Calu3 (cell line): ENCODE data around the gene GPSM3. TPM values are rescaled to one million over a fixed set of nuclear protein-coding genes. Genes with fewer than 3 reads are reported as not detected.
"Not testable (repeated sequence)": the region's sequence is repeated elsewhere in the genome, so short reads cannot be mapped to it uniquely, and the experiment has no call there.

Experiments
- BruUV-seq: library from RNA; stranded (reverse); fragments of 400-500 nt; replicated peaks from 2 replicates; lab custom pipeline; 2021; lab: Mats Ljungman, UMichigan
- CTCF ChIA-PET: fragments of 300-600 bp; sonication (Branson Sonifier 250); formaldehyde crosslinking; loops from one replicate; lab custom pipeline; 2022; ENCODE audit warnings: antibody characterized with exemption; lab: Charles Lee
- DNase-seq: peaks from one replicate; pipeline ENCODE4 v3.0.0; 2022
- H3K27ac Mint-ChIP-seq: one replicate; pipeline ENCODE4 v1.8.0; 2022; ENCODE audit warnings: mixed read lengths; ENCODE audit not compliant: unreplicated experiment
- H3K27me3 Mint-ChIP-seq: one replicate; pipeline ENCODE4 v1.8.0; 2022; ENCODE audit warnings: mixed read lengths; ENCODE audit not compliant: unreplicated experiment
- H3K36me3 Mint-ChIP-seq: one replicate; pipeline ENCODE4 v1.8.0; 2022; ENCODE audit warnings: mild to moderate bottlenecking, moderate library complexity, mixed read lengths; ENCODE audit not compliant: insufficient read depth, unreplicated experiment
- H3K4me1 Mint-ChIP-seq: one replicate; pipeline ENCODE4 v1.8.0; 2022; ENCODE audit warnings: mild to moderate bottlenecking, low read depth, mixed read lengths; ENCODE audit not compliant: unreplicated experiment
- H3K4me3 Mint-ChIP-seq: one replicate; pipeline ENCODE4 v1.8.0; 2022; ENCODE audit warnings: mild to moderate bottlenecking, low read depth, moderate library complexity, mixed read lengths; ENCODE audit not compliant: unreplicated experiment
- H3K9me3 Mint-ChIP-seq: one replicate; pipeline ENCODE4 v1.8.0; 2022; ENCODE audit warnings: low read depth, mixed read lengths; ENCODE audit not compliant: unreplicated experiment
- CTCF ChIP-seq: fragments of 200-600 bp; IDR thresholded peaks from one replicate; pipeline ENCODE4 v1.8.0; 2022; ENCODE audit warnings: antibody characterized with exemption; ENCODE audit not compliant: unreplicated experiment
- intact Hi-C: fragments of 100-400 bp; cut with micrococcal nuclease; formaldehyde crosslinking; loops from one replicate; pipeline ENCODE4 v1.10.0; 2022; ENCODE audit not compliant: unreplicated experiment
- microRNA-seq: library from miRNA; unstranded; fragments of <30 nt; microRNA quantifications from one replicate; pipeline ENCODE4 v1.2.0, GENCODE V29; 2022
- total RNA-seq: library from RNA; stranded (reverse); gene quantifications from 2 replicates; pipeline ENCODE4 v1.2.3, GENCODE V29; 2022

Gene GPSM3
- total RNA-seq, 1 experiment from 2014 or later, result 6.2 TPM

GRCh38 chr6:32147401-32148132 lies 44.9 kb downstream of the GPSM3 start:
- H3K4me1 Mint-ChIP-seq, result peaks cover 15% of the 10 kb centered on the region
- DNase-seq, result no peak
- intact Hi-C loops, result no loop called here
- CTCF ChIA-PET, result no interaction called here
- H3K36me3 Mint-ChIP-seq, result no peaks in the 10 kb centered on the region
- no peak overlapping the region for H3K27ac Mint-ChIP-seq
- H3K9me3 Mint-ChIP-seq, result peaks cover 2% of the 10 kb centered on the region
- H3K27me3 Mint-ChIP-seq, result peaks cover 1% of the 10 kb centered on the region
- BruUV-seq, result no TSS peak
- H3K4me3 Mint-ChIP-seq, result no peak overlapping the region
- no peak for TF ChIP-seq CTCF

GRCh38 chr6:32146687-32147086 lies 45.8 kb downstream of the GPSM3 start:
- CTCF ChIA-PET, result interaction anchor here (0.7 kb wide), 1 partner anchor 724 kb away, joined by 3 read pairs; no protein-coding TSS in a partner anchor
- Mint-ChIP-seq H3K27me3 (peaks cover 10% of the 10 kb centered on the region), H3K4me3 (no peak overlapping the region), H3K4me1 (peaks cover 15% of the 10 kb centered on the region), H3K36me3 (no peaks in the 10 kb centered on the region), H3K9me3 (peaks cover 2% of the 10 kb centered on the region), H3K27ac (peak overlapping the region; percentile 34)
- no peak for TF ChIP-seq CTCF
- intact Hi-C loops, result no loop called here
- no peak for DNase-seq
- no TSS peak for BruUV-seq

- no TSS peak for BruUV-seq
- Mint-ChIP-seq H3K4me3 (no peak overlapping the region), H3K4me1 (peaks cover 15% of the 10 kb centered on the region), H3K9me3 (peaks cover 2% of the 10 kb centered on the region), H3K36me3 (no peaks in the 10 kb centered on the region), H3K27ac (peak overlapping the region; percentile 34), H3K27me3 (peaks cover 14% of the 10 kb centered on the region)
- CTCF ChIA-PET, result interaction anchor here (0.7 kb wide), 1 partner anchor 724 kb away, joined by 3 read pairs; no protein-coding TSS in a partner anchor
- intact Hi-C loops, result no loop called here
- no peak for DNase-seq
- TF ChIP-seq CTCF, result no peak
Observed at GRCh38 chr6:32146287-32146686, 46.2 kb downstream of the GPSM3 start.

- DNase-seq, intact Hi-C loops, H3K36me3 Mint-ChIP-seq, BruUV-seq, H3K4me3 Mint-ChIP-seq, H3K27ac Mint-ChIP-seq, H3K9me3 Mint-ChIP-seq: not testable (repeated sequence)
- CTCF ChIA-PET, result interaction anchor here (0.8 to 1.1 kb wide), 3 partner anchors 14 to 33 kb away, joined by 3 to 4 read pairs (median 3); partner anchors contain the start of gene FKBPL
- H3K4me1 Mint-ChIP-seq, result peaks cover 15% of the 10 kb centered on the region
- peaks cover 21% of the 10 kb centered on the region for H3K27me3 Mint-ChIP-seq
Observed at GRCh38 chr6:32144238-32144637, 48.2 kb downstream of the GPSM3 start.

Small RNA genes within 50 kb of the gene (microRNA-seq; reads per million reads assigned to microRNA genes)
- gene MIR6721 (7.0 reads per million, percentile 25 among the genes with 10 or more reads in this experiment), gene MIR6833 (not detected)

Other genes with a start within 250 kb of the GPSM3 start
- gene CFB, start 246.5 kb downstream of the GPSM3 start, total RNA-seq, result 944 and 1,205 TPM in 2 replicates
- gene NELFE, start 233.7 kb downstream of the GPSM3 start, total RNA-seq, result 141 and 157 TPM in 2 replicates
- gene SKIC2, start 233.5 kb downstream of the GPSM3 start, total RNA-seq, result 182 and 201 TPM in 2 replicates
- gene DXO, start 220.5 kb downstream of the GPSM3 start, total RNA-seq, result 40.9 and 43.6 TPM in 2 replicates
- 13.1 and 20.8 TPM in 2 replicates for gene C4A, start 210.6 kb downstream of the GPSM3 start, total RNA-seq
- 7.8 and 13.4 TPM in 2 replicates for gene C4B, start 177.8 kb downstream of the GPSM3 start, total RNA-seq
- 0.76 and 0.78 TPM in 2 replicates for gene CYP21A2, start 154.2 kb downstream of the GPSM3 start, total RNA-seq
- gene TNXB, start 83.3 kb downstream of the GPSM3 start, total RNA-seq, result 10.6 and 11.3 TPM in 2 replicates
- 185 and 196 TPM in 2 replicates for gene ATF6B, start 64.4 kb downstream of the GPSM3 start, total RNA-seq
- 13.8 and 15.6 TPM in 2 replicates for gene FKBPL, start 62.4 kb downstream of the GPSM3 start, total RNA-seq
- gene PRRT1, start 40.7 kb downstream of the GPSM3 start, total RNA-seq, result 1.7 and 2.9 TPM in 2 replicates
- 29.1 and 31.0 TPM in 2 replicates for gene PPT2, start 38.5 kb downstream of the GPSM3 start, total RNA-seq
- gene EGFL8, start 28.0 kb downstream of the GPSM3 start, total RNA-seq, result 18.8 and 20.2 TPM in 2 replicates
- 138 and 139 TPM in 2 replicates for gene AGPAT1, start 16.6 kb downstream of the GPSM3 start, total RNA-seq
- 85.4 and 89.6 TPM in 2 replicates for gene RNF5, start 14.2 kb downstream of the GPSM3 start, total RNA-seq
- gene AGER, start 8.4 kb downstream of the GPSM3 start, total RNA-seq, result 14.3 and 14.4 TPM in 2 replicates
- gene PBX2, start 2.4 kb downstream of the GPSM3 start, total RNA-seq, result 122 and 141 TPM in 2 replicates
- gene NOTCH4, start 31.4 kb upstream of the GPSM3 start, total RNA-seq, result 4.7 and 5.7 TPM in 2 replicates
- not detected in 2 replicates for gene TSBP1, start 179.3 kb upstream of the GPSM3 start, total RNA-seq
- gene BTNL2, start 214.5 kb upstream of the GPSM3 start, total RNA-seq, result not detected in 2 replicates
- 173 and 283 TPM in 2 replicates for gene HLA-DRA, start 247.2 kb upstream of the GPSM3 start, total RNA-seq